HepG2 (cell line): ENCODE data around the gene RAB30. TPM values are rescaled to one million over a fixed set of nuclear protein-coding genes. Genes with fewer than 3 reads are reported as not detected.

Experiments
- EHMT2 ChIP-seq: fragments of 200-600 bp; sonication (generic); IDR thresholded peaks from 2 replicates; pipeline ENCODE4 v1.7.0; 2017; ENCODE audit warnings: antibody characterized with exemption, low read depth, low read length, borderline replicate concordance
- FOXM1 ChIP-seq: sonication (generic); formaldehyde crosslinking; IDR thresholded peaks from 2 replicates; pipeline ENCODE4 v1.5.0; 2020; ENCODE audit warnings: missing genetic modification reagents
- KDM5B ChIP-seq: sonication (generic); formaldehyde crosslinking; IDR thresholded peaks from 2 replicates; pipeline ENCODE4 v1.4.0; 2020; ENCODE audit warnings: missing genetic modification reagents, mild to moderate bottlenecking, borderline replicate concordance
- MTF2 ChIP-seq: sonication (generic); formaldehyde crosslinking; IDR thresholded peaks from 2 replicates; pipeline ENCODE4 v1.5.0; 2020; ENCODE audit warnings: missing genetic modification reagents, borderline replicate concordance
- NFYC ChIP-seq: IDR thresholded peaks from 2 replicates; pipeline ENCODE4 v1.6.1; 2016; ENCODE audit warnings: missing genetic modification reagents, missing compliant biosample characterization
- PLRG1 ChIP-seq: fragments of 450-650 bp; conservative IDR thresholded peaks from 2 replicates; pipeline ENCODE4 v1.6.1; 2016
- PRPF4 ChIP-seq: fragments of 200-400 bp; formaldehyde crosslinking; IDR thresholded peaks from 2 replicates; pipeline ENCODE4 v1.6.1; 2016; ENCODE audit warnings: low read length, low read depth; ENCODE audit not compliant: poor library complexity, severe bottlenecking
- REL ChIP-seq: sonication (generic); formaldehyde crosslinking; conservative IDR thresholded peaks from 2 replicates; pipeline ENCODE4 v1.8.0; 2022; ENCODE audit warnings: mild to moderate bottlenecking, missing genetic modification reagents, moderate library complexity
- SMARCC2 ChIP-seq: fragments of 450-650 bp; IDR thresholded peaks from 2 replicates; pipeline ENCODE4 v1.6.1; 2017; ENCODE audit warnings: antibody characterized with exemption, mild to moderate bottlenecking
- TMF1 ChIP-seq: sonication (generic); formaldehyde crosslinking; IDR thresholded peaks from 2 replicates; pipeline ENCODE4 v1.8.1; 2022; ENCODE audit warnings: low read depth, missing genetic modification reagents
- ZBTB38 ChIP-seq: sonication (generic); formaldehyde crosslinking; IDR thresholded peaks from 2 replicates; pipeline ENCODE4 v1.5.1; 2020; ENCODE audit warnings: mild to moderate bottlenecking, missing genetic modification reagents
- ZKSCAN8 ChIP-seq: IDR thresholded peaks from 2 replicates; pipeline ENCODE4 v1.6.1; 2016; ENCODE audit warnings: borderline replicate concordance, missing genetic modification reagents, missing compliant biosample characterization
- ZNF382 ChIP-seq: sonication (generic); formaldehyde crosslinking; IDR thresholded peaks from 2 replicates; pipeline ENCODE4 v1.5.0; 2020; ENCODE audit warnings: missing genetic modification reagents, mild to moderate bottlenecking, borderline replicate concordance
- ZNF451 ChIP-seq: sonication (generic); formaldehyde crosslinking; IDR thresholded peaks from 2 replicates; pipeline ENCODE4 v1.5.0; 2020; ENCODE audit warnings: mild to moderate bottlenecking, missing genetic modification reagents
- polyA plus RNA-seq, 8 experiments: library from polyadenylated mRNA; depleted of rRNA in 3 of 8; stranded (reverse) in 7 of 8; unstranded in 1 of 8; fragments of >200 nt; fragmentation: Illumina TruSeq in 4 of 8; extraction: Trizol in 4 of 8; gene quantifications; 2 replicates each; pipeline versions ENCODE4 v1.2.1 to v1.2.3, GENCODE V29; 2011 to 2016; ENCODE audit warnings: low read depth in 4 of 8, missing spikeins in 1 of 8, mixed read lengths in 1 of 8; ENCODE audit not compliant: insufficient read depth in 1 of 8
- total RNA-seq, 5 experiments: library from RNA; depleted of rRNA; stranded (reverse); fragments of >200 nt; fragmentation: Illumina TruSeq; extraction: Trizol; gene quantifications; 2 replicates each; pipeline ENCODE4 v1.2.3, GENCODE V29; 2016; ENCODE audit warnings: low read depth in 1 of 5
- TF ChIP-seq, protein P1 (sequence below): sonication (generic); formaldehyde crosslinking; IDR thresholded peaks from 2 replicates; pipeline ENCODE4 v1.5.0; 2020; ENCODE audit warnings: missing genetic modification reagents
- TF ChIP-seq, protein P2 (sequence below): sonication (generic); formaldehyde crosslinking; IDR thresholded peaks from 2 replicates; pipeline ENCODE4 v1.4.0; 2020; ENCODE audit warnings: missing genetic modification reagents
- TF ChIP-seq, protein P3 (sequence below): sonication (generic); formaldehyde crosslinking; IDR thresholded peaks from 2 replicates; pipeline ENCODE4 v1.9.0; 2021; ENCODE audit warnings: mild to moderate bottlenecking, missing genetic modification reagents
- TF ChIP-seq, protein P4 (sequence below): sonication (generic); formaldehyde crosslinking; IDR thresholded peaks from 2 replicates; pipeline ENCODE4 v1.4.0; 2020; ENCODE audit warnings: missing genetic modification reagents

The RAB30 gene
- total and polyA plus RNA-seq, 2 of the 13 experiments (the other 11 are each of a cell fraction or from before 2014, with no cell fraction given), result 3.7 to 5.0 TPM

DNA sequence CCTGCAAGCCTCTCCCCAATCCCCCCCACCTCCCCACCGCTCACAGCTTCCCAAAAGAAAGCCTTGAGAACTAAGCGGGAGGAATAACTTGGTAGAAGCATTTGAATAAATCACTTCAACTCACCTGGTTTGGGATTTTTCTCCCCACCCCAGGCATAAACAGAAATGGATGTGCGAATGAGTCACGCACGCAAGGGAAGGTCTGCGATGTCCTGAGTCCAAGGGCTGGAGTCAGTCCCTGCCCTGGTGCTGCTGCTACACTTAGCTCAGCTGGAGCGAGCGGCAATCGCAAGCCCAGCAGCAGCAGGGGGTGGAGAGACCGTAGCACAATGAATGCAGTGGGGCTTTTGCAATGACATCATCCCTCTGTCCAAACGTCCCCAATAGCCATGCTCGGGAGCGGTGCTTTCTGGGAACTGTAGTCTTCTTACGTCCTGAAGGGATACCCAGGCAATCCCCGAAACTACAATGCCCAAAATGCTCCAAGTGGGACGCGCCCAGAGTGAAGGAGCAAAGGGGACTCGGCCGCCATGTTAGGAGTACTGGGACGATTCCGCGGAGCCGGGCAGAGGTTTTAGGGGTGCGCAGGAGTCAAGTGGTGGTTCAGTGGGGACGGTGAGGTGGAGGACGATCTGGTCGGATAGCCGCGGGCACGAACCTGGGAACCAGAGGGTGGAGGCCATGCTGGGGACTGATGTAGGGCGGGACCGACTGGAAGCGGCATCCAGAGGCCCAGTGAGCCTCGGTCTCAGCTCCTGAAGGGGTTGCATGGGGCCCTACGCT lies at the start of gene RAB30 (continued):
- TF ChIP-seq, protein P1, sequence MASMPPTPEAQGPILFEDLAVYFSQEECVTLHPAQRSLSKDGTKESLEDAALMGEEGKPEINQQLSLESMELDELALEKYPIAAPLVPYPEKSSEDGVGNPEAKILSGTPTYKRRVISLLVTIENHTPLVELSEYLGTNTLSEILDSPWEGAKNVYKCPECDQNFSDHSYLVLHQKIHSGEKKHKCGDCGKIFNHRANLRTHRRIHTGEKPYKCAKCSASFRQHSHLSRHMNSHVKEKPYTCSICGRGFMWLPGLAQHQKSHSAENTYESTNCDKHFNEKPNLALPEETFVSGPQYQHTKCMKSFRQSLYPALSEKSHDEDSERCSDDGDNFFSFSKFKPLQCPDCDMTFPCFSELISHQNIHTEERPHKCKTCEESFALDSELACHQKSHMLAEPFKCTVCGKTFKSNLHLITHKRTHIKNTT (CRISPR knock-in tag), result no peak
- TF ChIP-seq SMARCC2, result no peak
- peak; percentile 61; the same call in 1 of the 2 replicates for TF ChIP-seq ZBTB38 (CRISPR knock-in tag)
- TF ChIP-seq NFYC (CRISPR knock-in tag), result peak; percentile 61
- TF ChIP-seq PRPF4, result no peak
- 0 out of 2 replicates have a peak, but pooled peaks have one; percentile 30 for TF ChIP-seq TMF1 (CRISPR knock-in tag)
- TF ChIP-seq, protein P2, sequence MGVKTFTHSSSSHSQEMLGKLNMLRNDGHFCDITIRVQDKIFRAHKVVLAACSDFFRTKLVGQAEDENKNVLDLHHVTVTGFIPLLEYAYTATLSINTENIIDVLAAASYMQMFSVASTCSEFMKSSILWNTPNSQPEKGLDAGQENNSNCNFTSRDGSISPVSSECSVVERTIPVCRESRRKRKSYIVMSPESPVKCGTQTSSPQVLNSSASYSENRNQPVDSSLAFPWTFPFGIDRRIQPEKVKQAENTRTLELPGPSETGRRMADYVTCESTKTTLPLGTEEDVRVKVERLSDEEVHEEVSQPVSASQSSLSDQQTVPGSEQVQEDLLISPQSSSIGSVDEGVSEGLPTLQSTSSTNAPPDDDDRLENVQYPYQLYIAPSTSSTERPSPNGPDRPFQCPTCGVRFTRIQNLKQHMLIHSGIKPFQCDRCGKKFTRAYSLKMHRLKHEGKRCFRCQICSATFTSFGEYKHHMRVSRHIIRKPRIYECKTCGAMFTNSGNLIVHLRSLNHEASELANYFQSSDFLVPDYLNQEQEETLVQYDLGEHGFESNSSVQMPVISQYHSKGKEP (CRISPR knock-in tag), result 0 out of 2 replicates have a peak, but pooled peaks have one; percentile 51
- no peak; the same call in 1 of the 2 replicates for TF ChIP-seq FOXM1 (CRISPR knock-in tag)
- TF ChIP-seq, protein P3, sequence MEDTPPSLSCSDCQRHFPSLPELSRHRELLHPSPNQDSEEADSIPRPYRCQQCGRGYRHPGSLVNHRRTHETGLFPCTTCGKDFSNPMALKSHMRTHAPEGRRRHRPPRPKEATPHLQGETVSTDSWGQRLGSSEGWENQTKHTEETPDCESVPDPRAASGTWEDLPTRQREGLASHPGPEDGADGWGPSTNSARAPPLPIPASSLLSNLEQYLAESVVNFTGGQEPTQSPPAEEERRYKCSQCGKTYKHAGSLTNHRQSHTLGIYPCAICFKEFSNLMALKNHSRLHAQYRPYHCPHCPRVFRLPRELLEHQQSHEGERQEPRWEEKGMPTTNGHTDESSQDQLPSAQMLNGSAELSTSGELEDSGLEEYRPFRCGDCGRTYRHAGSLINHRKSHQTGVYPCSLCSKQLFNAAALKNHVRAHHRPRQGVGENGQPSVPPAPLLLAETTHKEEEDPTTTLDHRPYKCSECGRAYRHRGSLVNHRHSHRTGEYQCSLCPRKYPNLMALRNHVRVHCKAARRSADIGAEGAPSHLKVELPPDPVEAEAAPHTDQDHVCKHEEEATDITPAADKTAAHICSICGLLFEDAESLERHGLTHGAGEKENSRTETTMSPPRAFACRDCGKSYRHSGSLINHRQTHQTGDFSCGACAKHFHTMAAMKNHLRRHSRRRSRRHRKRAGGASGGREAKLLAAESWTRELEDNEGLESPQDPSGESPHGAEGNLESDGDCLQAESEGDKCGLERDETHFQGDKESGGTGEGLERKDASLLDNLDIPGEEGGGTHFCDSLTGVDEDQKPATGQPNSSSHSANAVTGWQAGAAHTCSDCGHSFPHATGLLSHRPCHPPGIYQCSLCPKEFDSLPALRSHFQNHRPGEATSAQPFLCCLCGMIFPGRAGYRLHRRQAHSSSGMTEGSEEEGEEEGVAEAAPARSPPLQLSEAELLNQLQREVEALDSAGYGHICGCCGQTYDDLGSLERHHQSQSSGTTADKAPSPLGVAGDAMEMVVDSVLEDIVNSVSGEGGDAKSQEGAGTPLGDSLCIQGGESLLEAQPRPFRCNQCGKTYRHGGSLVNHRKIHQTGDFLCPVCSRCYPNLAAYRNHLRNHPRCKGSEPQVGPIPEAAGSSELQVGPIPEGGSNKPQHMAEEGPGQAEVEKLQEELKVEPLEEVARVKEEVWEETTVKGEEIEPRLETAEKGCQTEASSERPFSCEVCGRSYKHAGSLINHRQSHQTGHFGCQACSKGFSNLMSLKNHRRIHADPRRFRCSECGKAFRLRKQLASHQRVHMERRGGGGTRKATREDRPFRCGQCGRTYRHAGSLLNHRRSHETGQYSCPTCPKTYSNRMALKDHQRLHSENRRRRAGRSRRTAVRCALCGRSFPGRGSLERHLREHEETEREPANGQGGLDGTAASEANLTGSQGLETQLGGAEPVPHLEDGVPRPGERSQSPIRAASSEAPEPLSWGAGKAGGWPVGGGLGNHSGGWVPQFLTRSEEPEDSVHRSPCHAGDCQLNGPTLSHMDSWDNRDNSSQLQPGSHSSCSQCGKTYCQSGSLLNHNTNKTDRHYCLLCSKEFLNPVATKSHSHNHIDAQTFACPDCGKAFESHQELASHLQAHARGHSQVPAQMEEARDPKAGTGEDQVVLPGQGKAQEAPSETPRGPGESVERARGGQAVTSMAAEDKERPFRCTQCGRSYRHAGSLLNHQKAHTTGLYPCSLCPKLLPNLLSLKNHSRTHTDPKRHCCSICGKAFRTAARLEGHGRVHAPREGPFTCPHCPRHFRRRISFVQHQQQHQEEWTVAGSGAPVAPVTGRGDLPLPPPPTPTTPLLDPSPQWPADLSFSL (CRISPR knock-in tag), result no peak
- TF ChIP-seq, protein P4, sequence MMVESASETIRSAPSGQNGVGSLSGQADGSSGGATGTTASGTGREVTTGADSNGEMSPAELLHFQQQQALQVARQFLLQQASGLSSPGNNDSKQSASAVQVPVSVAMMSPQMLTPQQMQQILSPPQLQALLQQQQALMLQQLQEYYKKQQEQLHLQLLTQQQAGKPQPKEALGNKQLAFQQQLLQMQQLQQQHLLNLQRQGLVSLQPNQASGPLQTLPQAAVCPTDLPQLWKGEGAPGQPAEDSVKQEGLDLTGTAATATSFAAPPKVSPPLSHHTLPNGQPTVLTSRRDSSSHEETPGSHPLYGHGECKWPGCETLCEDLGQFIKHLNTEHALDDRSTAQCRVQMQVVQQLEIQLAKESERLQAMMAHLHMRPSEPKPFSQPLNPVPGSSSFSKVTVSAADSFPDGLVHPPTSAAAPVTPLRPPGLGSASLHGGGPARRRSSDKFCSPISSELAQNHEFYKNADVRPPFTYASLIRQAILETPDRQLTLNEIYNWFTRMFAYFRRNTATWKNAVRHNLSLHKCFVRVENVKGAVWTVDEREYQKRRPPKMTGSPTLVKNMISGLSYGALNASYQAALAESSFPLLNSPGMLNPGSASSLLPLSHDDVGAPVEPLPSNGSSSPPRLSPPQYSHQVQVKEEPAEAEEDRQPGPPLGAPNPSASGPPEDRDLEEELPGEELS, result peak; percentile 44; the same call in 1 of the 2 replicates
- TF ChIP-seq PLRG1, result no peak
- no peak for TF ChIP-seq ZNF382
- TF ChIP-seq EHMT2, result no peak
- TF ChIP-seq ZKSCAN8 (CRISPR knock-in tag), result 0 out of 2 replicates have a peak, but pooled peaks have one; percentile 21
- peak; percentile 52; the same call in 1 of the 2 replicates for TF ChIP-seq KDM5B (CRISPR knock-in tag)
- TF ChIP-seq MTF2 (CRISPR knock-in tag), result no peak
- TF ChIP-seq ZNF451, result no peak; the same call in 1 of the 2 replicates
- TF ChIP-seq REL, result no peak
